ENCODE results near the gene CFTR. TPM values are rescaled to one million over a fixed set of nuclear protein-coding genes. Genes with fewer than 3 reads are reported as not detected.
A peak's percentile ranks its signal among the peaks of the same experiment; 100 is the strongest.

CFTR gene
- total RNA-seq, 1 experiment from 2014 or later: 130 TPM

- no peaks in the 10 kb centered on the region for H3K27me3 Mint-ChIP-seq (ENCODE audit: insufficient read depth, unreplicated experiment)
- peaks cover 17% of the 10 kb centered on the region for H3K9me3 Mint-ChIP-seq (ENCODE audit: unreplicated experiment)
- H3K4me3 Mint-ChIP-seq (ENCODE audit: unreplicated experiment): no peak overlapping the region
- intact Hi-C loops (cut with micrococcal nuclease; ENCODE audit: unreplicated experiment): no loop called here
- ChIA-PET POLR2A (no interaction called here), CTCF (no interaction called here)
- no peak for TF ChIP-seq CTCF (IDR thresholded peaks at IDR 0.05; ENCODE audit: insufficient read depth in 1 of 2, low read depth in 1 of 2, low read length in 1 of 2, severe bottlenecking in 1 of 2, unreplicated experiment in 1 of 2)
- BruUV-seq (replicated peaks): no TSS peak
- 0 out of 2 replicates have a peak, but pooled peaks cover 10% of the 10 kb centered on the region for H3K4me1 ChIP-seq
- H3K36me3 ChIP-seq (ENCODE audit: control insufficient read depth, insufficient read depth, low read length): no peaks in the 10 kb centered on the region
- no peak overlapping the region for H3K4me3 ChIP-seq (ENCODE audit: low read depth, low read length)
- no peaks in the 10 kb centered on the region for H3K27me3 ChIP-seq (replicated peaks; ENCODE audit: control insufficient read depth, insufficient read depth, low read length)
- no peaks in the 10 kb centered on the region; the same call in 1 of the 2 replicates for H3K9me3 ChIP-seq
- H3K27ac Mint-ChIP-seq (ENCODE audit: unreplicated experiment): no peak overlapping the region
- DNase-seq: peak in 1 of 2 experiments; percentile 9
- H3K36me3 Mint-ChIP-seq (ENCODE audit: insufficient read depth, unreplicated experiment): no peaks in the 10 kb centered on the region
- peaks cover 8% of the 10 kb centered on the region for H3K4me1 Mint-ChIP-seq (ENCODE audit: low read depth, unreplicated experiment)
These were observed 34.6 kb upstream of the CFTR start for GRCh38 chr7:117445206-117445605.

DNA sequence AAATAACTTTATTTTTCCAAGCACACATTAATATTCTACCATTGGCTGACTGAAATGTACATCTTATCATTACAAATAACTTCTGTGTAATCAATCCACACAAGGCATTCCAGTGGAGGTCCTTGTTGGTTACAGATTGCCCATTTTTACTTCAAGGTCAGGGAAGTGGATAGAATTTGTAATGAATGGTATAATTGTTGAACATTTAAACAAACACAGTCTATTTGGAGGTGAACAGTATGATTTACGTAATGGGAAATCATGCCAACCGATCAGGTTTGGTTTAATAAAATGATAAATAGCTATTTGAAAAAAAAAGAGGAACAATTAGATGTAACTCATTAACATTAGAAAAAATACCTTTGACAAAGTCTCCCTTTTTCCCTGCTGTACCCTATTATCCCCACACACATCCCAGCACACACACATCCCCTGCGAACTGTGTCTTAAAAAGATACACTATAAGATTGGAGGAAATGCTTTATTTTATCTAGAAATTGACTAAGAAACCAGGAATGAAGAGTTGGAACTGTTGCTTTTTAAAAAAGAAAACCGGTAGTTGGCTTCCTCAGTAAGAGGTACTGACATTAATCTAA is 33.5 kb upstream of the CFTR start:
- DNase-seq: no peak
- Mint-ChIP-seq H3K9me3 (ENCODE audit: unreplicated experiment) (peaks cover 19% of the 10 kb centered on the region), H3K4me1 (ENCODE audit: low read depth, unreplicated experiment) (peaks cover 8% of the 10 kb centered on the region), H3K4me3 (ENCODE audit: unreplicated experiment) (no peak overlapping the region), H3K36me3 (ENCODE audit: insufficient read depth, unreplicated experiment) (no peaks in the 10 kb centered on the region), H3K27me3 (ENCODE audit: insufficient read depth, unreplicated experiment) (no peaks in the 10 kb centered on the region), H3K27ac (ENCODE audit: unreplicated experiment) (no peak overlapping the region)
- intact Hi-C loops (cut with micrococcal nuclease; ENCODE audit: unreplicated experiment): no loop called here
- H3K4me3 ChIP-seq (ENCODE audit: low read depth, low read length): no peak overlapping the region
- H3K4me1 ChIP-seq: 0 out of 2 replicates have a peak, but pooled peaks cover 10% of the 10 kb centered on the region
- ChIA-PET CTCF (no interaction called here), POLR2A (no interaction called here)
- TF ChIP-seq CTCF (IDR thresholded peaks at IDR 0.05; ENCODE audit: insufficient read depth in 1 of 2, low read depth in 1 of 2, low read length in 1 of 2, severe bottlenecking in 1 of 2, unreplicated experiment in 1 of 2): no peak
- H3K36me3 ChIP-seq (ENCODE audit: control insufficient read depth, insufficient read depth, low read length): no peaks in the 10 kb centered on the region
- no peaks in the 10 kb centered on the region for H3K9me3 ChIP-seq
- no peaks in the 10 kb centered on the region for H3K27me3 ChIP-seq (replicated peaks; ENCODE audit: control insufficient read depth, insufficient read depth, low read length)
- no TSS peak for BruUV-seq (replicated peaks)

DNA sequence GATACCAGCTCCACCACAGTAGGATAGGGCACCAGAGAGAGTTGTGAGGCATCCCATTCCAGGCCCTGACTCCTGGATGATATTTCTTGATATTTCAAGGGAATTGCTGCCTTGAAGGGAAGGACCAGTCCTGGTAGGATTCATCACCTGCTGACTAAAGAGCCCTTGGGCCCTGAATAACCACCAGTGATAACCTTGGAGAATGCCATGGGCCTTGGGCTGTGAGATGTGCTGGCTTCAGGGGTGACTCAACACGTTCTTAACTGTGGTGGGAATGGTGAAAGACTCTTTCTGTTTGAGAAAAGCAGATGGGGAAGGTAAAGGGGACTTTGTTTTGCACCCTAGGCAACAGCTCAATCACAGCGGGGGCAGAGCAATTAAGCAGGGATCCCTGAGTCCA is 31.2 kb upstream of the CFTR start:
- peaks cover 8% of the 10 kb centered on the region for H3K4me1 Mint-ChIP-seq (ENCODE audit: low read depth, unreplicated experiment)
- no peak overlapping the region for H3K27ac Mint-ChIP-seq (ENCODE audit: unreplicated experiment)
- H3K36me3 Mint-ChIP-seq (ENCODE audit: insufficient read depth, unreplicated experiment): no peaks in the 10 kb centered on the region
- peaks cover 24% of the 10 kb centered on the region for H3K9me3 Mint-ChIP-seq (ENCODE audit: unreplicated experiment)
- no peak overlapping the region for H3K4me3 Mint-ChIP-seq (ENCODE audit: unreplicated experiment)
- Histone ChIP-seq H3K4me1 (0 out of 2 replicates have a peak, but pooled peaks cover 10% of the 10 kb centered on the region), H3K4me3 (ENCODE audit: low read depth, low read length) (no peak overlapping the region), H3K36me3 (ENCODE audit: control insufficient read depth, insufficient read depth, low read length) (no peaks in the 10 kb centered on the region), H3K27me3 (replicated peaks; ENCODE audit: control insufficient read depth, insufficient read depth, low read length) (no peaks in the 10 kb centered on the region), H3K9me3 (no peaks in the 10 kb centered on the region)
- no peaks in the 10 kb centered on the region for H3K27me3 Mint-ChIP-seq (ENCODE audit: insufficient read depth, unreplicated experiment)
- intact Hi-C loops (cut with micrococcal nuclease; ENCODE audit: unreplicated experiment): no loop called here
- POLR2A ChIA-PET: no interaction called here
- CTCF ChIA-PET: no interaction called here
- DNase-seq: no peak
- BruUV-seq (replicated peaks): no TSS peak
- TF ChIP-seq CTCF (IDR thresholded peaks at IDR 0.05; ENCODE audit: insufficient read depth in 1 of 2, low read depth in 1 of 2, low read length in 1 of 2, severe bottlenecking in 1 of 2, unreplicated experiment in 1 of 2): no peak
